SK-N-SH (cell line): ENCODE results near the gene SNX20. TPM values are rescaled to one million over a fixed set of nuclear protein-coding genes. Genes with fewer than 3 reads are reported as not detected.

Source experiments
- CTCF ChIA-PET: fragments of 300-600, 350-600 bp; formaldehyde crosslinking; extraction: SDS; loops from one replicate; lab custom pipeline; 2021; lab: Yijun Ruan, JAX
- POLR2A ChIA-PET: fragments of 350-600 bp; sonication (Branson Sonifier 250); formaldehyde crosslinking; extraction: SDS; loops from one replicate; lab custom pipeline; 2020; ENCODE audit warnings: antibody characterized with exemption, inconsistent platforms; lab: Yijun Ruan, JAX
- DNase-seq: peaks from one replicate; pipeline ENCODE4 v3.0.0; 2012
- H2AFZ ChIP-seq: fragments of 200-600 bp; sonication (generic); 2 replicates; pipeline ENCODE4 v1.8.1; 2016; ENCODE audit warnings: antibody characterized with exemption, mild to moderate bottlenecking, low read depth
- H3F3A ChIP-seq: fragments of 200-600 bp; sonication (generic); replicated peaks from 2 replicates; pipeline ENCODE3; 2016; ENCODE audit warnings: antibody characterized with exemption, mild to moderate bottlenecking; ENCODE audit not compliant: insufficient read depth
- H3K27ac ChIP-seq, 2 experiments: fragments of 200-500 bp in 1 of 2; fragments of 200-600 bp in 1 of 2; sonication (Bioruptor generic) in 1 of 2; sonication (generic), shearing (Covaris generic) in 1 of 2; 2 replicates each; pipeline versions ENCODE4 v1.5.1 to v1.6.1; 2014 to 2016; ENCODE audit warnings: low read depth in 2 of 2, inconsistent platforms in 1 of 2, low read length in 1 of 2, mild to moderate bottlenecking in 1 of 2, mixed read lengths in 1 of 2
- H3K27me3 ChIP-seq: fragments of 200-600 bp; sonication (generic), shearing (Covaris generic); 2 replicates; pipeline ENCODE4 v1.6.1; 2016; ENCODE audit warnings: mixed run types; ENCODE audit not compliant: insufficient read depth
- H3K36me3 ChIP-seq, 2 experiments: fragments of 200-500 bp in 1 of 2; fragments of 200-600 bp in 1 of 2; sonication (Bioruptor generic) in 1 of 2; sonication (generic) in 1 of 2; replicated peaks in 1 of 2; 2 replicates each; pipeline versions ENCODE3 to v1.5.1; 2014 to 2016; ENCODE audit warnings: low read length in 1 of 2, mild to moderate bottlenecking in 1 of 2; ENCODE audit not compliant: insufficient read depth in 2 of 2, control insufficient read depth in 1 of 2
- H3K4me1 ChIP-seq, 2 experiments: fragments of 200-500 bp in 1 of 2; fragments of 200-600 bp in 1 of 2; sonication (Bioruptor generic) in 1 of 2; sonication (generic), shearing (Covaris generic) in 1 of 2; 2 replicates each; pipeline versions ENCODE4 v1.5.1 to v1.6.1; 2014 to 2016; ENCODE audit warnings: low read depth in 1 of 2, low read length in 1 of 2, mixed run types in 1 of 2; ENCODE audit not compliant: insufficient read depth in 2 of 2, control insufficient read depth in 1 of 2
- H3K4me2 ChIP-seq: fragments of 200-600 bp; sonication (generic), shearing (Covaris generic); 2 replicates; pipeline ENCODE4 v1.6.1; 2017; ENCODE audit warnings: mixed run types
- H3K4me3 ChIP-seq, 2 experiments: fragments of 200-500 bp in 1 of 2; fragments of 200-600 bp in 1 of 2; sonication (Bioruptor generic) in 1 of 2; sonication (generic), shearing (Covaris generic) in 1 of 2; 2 replicates each; pipeline versions ENCODE4 v1.5.1 to v1.8.1; 2014 to 2016; ENCODE audit warnings: low read depth in 2 of 2, inconsistent platforms in 1 of 2, low read length in 1 of 2, mild to moderate bottlenecking in 1 of 2, mixed read lengths in 1 of 2, moderate library complexity in 1 of 2
- H3K79me2 ChIP-seq: fragments of 200-600 bp; sonication (generic); 2 replicates; pipeline ENCODE4 v1.8.1; 2017; ENCODE audit warnings: mild to moderate bottlenecking; ENCODE audit not compliant: insufficient read depth
- H3K9ac ChIP-seq: fragments of 200-600 bp; sonication (generic); 2 replicates; pipeline ENCODE4 v1.6.1; 2017; ENCODE audit warnings: mixed run types
- H3K9me2 ChIP-seq: fragments of 200-600 bp; sonication (generic); 2 replicates; pipeline ENCODE4 v1.6.1; 2017; ENCODE audit warnings: mixed run types
- H3K9me3 ChIP-seq: fragments of 200-600 bp; sonication (generic); 2 replicates; pipeline ENCODE4 v1.6.1; 2017; ENCODE audit warnings: mixed run types, mild to moderate bottlenecking, moderate library complexity
- H4K20me1 ChIP-seq: fragments of 200-600 bp; sonication (generic); 2 replicates; pipeline ENCODE4 v1.6.1; 2017; ENCODE audit warnings: mild to moderate bottlenecking, mixed run types; ENCODE audit not compliant: insufficient read depth
- MEF2A ChIP-seq: IDR thresholded peaks from 2 replicates; pipeline ENCODE4 v1.4.0; 2012; ENCODE audit warnings: low read depth, borderline replicate concordance
- RCOR1 ChIP-seq: fragments of 150-350 bp; IDR thresholded peaks from 2 replicates; pipeline ENCODE4 v1.6.1; 2017; ENCODE audit warnings: antibody characterized with exemption, low read length
- SMC3 ChIP-seq: IDR thresholded peaks from 2 replicates; pipeline ENCODE4 v1.6.1; 2012; ENCODE audit warnings: low read depth, low read length, improper control_type of control experiment
- TEAD4 ChIP-seq: IDR thresholded peaks from 2 replicates; pipeline ENCODE4 v1.4.0; 2012; ENCODE audit warnings: mild to moderate bottlenecking, borderline replicate concordance; ENCODE audit not compliant: insufficient read depth
- YY1 ChIP-seq: IDR thresholded peaks from 2 replicates; pipeline ENCODE4 v1.4.0; 2012; ENCODE audit warnings: low read depth, mild to moderate bottlenecking
- WGBS: methylation state at CpG from one replicate; pipeline ENCODE4 v1.1.6; 2017; ENCODE audit warnings: low lambda C conversion rate; 5-methylcytosine and 5-hydroxymethylcytosine counted together
- polyA plus RNA-seq, 3 experiments: library from polyadenylated mRNA; depleted of rRNA; stranded (reverse); fragments of >200 nt; gene quantifications; 2 replicates each; pipeline ENCODE4 v1.2.3, GENCODE V29; 2012
- TF ChIP-seq, protein P1 (sequence below): fragments of 150-350 bp; IDR thresholded peaks from 2 replicates; pipeline ENCODE4 v1.6.1; 2017; ENCODE audit warnings: antibody characterized with exemption, low read length, low read depth, borderline replicate concordance
- TF ChIP-seq, protein P2 (sequence below): fragments of 150-350 bp; IDR thresholded peaks from 2 replicates; pipeline ENCODE4 v1.6.1; 2016; ENCODE audit warnings: mild to moderate bottlenecking, low read depth, low read length
- TF ChIP-seq, protein P3 (sequence below): IDR thresholded peaks from 2 replicates; pipeline ENCODE4 v1.6.1; 2012; ENCODE audit warnings: mild to moderate bottlenecking, low read depth, low read length, moderate library complexity
- TF ChIP-seq, protein P4 (sequence below): IDR thresholded peaks from 2 replicates; pipeline ENCODE4 v1.4.0; 2012; ENCODE audit warnings: low read depth, borderline replicate concordance

The SNX20 gene
- polyA plus RNA-seq, 1 of the 3 experiments (the other 2 are of a cell fraction) = not detected

DNA sequence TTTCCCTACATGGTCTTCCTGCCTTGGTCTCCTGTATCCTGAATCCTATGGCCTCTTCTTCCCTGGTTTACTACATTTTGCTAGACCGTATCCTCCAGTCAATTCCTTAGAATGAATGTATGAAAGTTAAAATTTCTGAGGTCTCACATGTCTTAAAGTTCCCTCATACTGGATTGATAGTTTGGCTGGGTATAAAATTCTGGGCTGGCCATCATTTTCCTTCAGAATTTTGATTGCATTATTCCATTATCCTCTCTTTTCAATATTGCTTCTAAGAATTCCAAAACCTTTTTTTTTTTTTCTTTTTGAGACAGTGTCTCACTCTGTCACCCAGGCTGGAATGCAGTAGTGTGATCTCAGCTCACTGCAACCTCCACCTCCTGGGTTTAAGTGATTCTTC lies 23.1 kb upstream of the SNX20 start:
- Histone ChIP-seq H3K79me2 (no peaks in the 10 kb centered on the region), H3K9me3 (no peaks in the 10 kb centered on the region; the same call in 1 of the 2 replicates), H3K27ac (no peak overlapping the region)
- TF ChIP-seq RCOR1 (no peak), MEF2A (no peak), TEAD4 (no peak), YY1 (no peak)
- TF ChIP-seq, protein P1, sequence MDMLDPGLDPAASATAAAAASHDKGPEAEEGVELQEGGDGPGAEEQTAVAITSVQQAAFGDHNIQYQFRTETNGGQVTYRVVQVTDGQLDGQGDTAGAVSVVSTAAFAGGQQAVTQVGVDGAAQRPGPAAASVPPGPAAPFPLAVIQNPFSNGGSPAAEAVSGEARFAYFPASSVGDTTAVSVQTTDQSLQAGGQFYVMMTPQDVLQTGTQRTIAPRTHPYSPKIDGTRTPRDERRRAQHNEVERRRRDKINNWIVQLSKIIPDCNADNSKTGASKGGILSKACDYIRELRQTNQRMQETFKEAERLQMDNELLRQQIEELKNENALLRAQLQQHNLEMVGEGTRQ = no peak
- TF ChIP-seq, protein P2, sequence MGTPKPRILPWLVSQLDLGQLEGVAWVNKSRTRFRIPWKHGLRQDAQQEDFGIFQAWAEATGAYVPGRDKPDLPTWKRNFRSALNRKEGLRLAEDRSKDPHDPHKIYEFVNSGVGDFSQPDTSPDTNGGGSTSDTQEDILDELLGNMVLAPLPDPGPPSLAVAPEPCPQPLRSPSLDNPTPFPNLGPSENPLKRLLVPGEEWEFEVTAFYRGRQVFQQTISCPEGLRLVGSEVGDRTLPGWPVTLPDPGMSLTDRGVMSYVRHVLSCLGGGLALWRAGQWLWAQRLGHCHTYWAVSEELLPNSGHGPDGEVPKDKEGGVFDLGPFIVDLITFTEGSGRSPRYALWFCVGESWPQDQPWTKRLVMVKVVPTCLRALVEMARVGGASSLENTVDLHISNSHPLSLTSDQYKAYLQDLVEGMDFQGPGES = no peak
- TF ChIP-seq, all 33 proteins: peak for 0
- no peaks in the 10 kb centered on the region for H3K27me3 ChIP-seq
- H3K4me3 ChIP-seq = no peak overlapping the region
- no peak overlapping the region for H2AFZ ChIP-seq
- H3K9ac ChIP-seq = no peak overlapping the region
- no peaks in the 10 kb centered on the region for H4K20me1 ChIP-seq
- ChIA-PET POLR2A (no interaction called here), CTCF (no interaction called here)
- WGBS = 6% methylated on average over 1 of the region's 1 CpG
- no peaks in the 10 kb centered on the region for H3K9me2 ChIP-seq
- H3K4me1 ChIP-seq = peaks cover 0 to 10% of the 10 kb centered on the region in 2 experiments; a peak in 1 of 4 replicates
- no peaks in the 10 kb centered on the region for H3F3A ChIP-seq
- no peaks in the 10 kb centered on the region for H3K36me3 ChIP-seq
- no peak overlapping the region for H3K4me2 ChIP-seq
- no peak for DNase-seq

DNA sequence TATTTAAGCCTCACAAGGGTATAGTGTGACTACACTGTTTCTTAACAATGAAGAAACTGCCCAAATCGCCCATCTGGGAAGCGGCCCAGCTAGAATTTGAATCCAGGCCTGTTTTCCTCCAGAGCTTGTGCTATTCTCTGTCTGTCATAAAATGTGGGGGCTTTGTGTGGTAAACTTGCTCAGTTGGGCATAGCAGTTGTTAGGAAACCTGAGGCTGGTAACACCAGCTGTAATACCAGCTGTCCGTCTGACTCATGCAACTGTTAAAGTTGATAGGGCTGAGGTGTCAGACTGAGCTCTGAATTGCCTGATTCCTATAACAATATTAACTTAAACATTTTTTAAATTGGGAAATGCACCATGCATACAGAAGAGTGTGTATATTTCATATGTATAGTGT lies 21.6 kb upstream of the SNX20 start:
- Histone ChIP-seq H3K9me3 (no peaks in the 10 kb centered on the region; the same call in 1 of the 2 replicates), H3K9me2 (no peaks in the 10 kb centered on the region), H3K9ac (no peak overlapping the region), H3K79me2 (no peaks in the 10 kb centered on the region), H3K36me3 (no peaks in the 10 kb centered on the region), H3K4me2 (no peak overlapping the region)
- CTCF ChIA-PET = interaction anchor here (1.0 to 1.9 kb wide), 2 partner anchors 9 to 104 kb away, joined by 3 to 5 read pairs; no protein-coding TSS in a partner anchor
- TF ChIP-seq, protein P3, sequence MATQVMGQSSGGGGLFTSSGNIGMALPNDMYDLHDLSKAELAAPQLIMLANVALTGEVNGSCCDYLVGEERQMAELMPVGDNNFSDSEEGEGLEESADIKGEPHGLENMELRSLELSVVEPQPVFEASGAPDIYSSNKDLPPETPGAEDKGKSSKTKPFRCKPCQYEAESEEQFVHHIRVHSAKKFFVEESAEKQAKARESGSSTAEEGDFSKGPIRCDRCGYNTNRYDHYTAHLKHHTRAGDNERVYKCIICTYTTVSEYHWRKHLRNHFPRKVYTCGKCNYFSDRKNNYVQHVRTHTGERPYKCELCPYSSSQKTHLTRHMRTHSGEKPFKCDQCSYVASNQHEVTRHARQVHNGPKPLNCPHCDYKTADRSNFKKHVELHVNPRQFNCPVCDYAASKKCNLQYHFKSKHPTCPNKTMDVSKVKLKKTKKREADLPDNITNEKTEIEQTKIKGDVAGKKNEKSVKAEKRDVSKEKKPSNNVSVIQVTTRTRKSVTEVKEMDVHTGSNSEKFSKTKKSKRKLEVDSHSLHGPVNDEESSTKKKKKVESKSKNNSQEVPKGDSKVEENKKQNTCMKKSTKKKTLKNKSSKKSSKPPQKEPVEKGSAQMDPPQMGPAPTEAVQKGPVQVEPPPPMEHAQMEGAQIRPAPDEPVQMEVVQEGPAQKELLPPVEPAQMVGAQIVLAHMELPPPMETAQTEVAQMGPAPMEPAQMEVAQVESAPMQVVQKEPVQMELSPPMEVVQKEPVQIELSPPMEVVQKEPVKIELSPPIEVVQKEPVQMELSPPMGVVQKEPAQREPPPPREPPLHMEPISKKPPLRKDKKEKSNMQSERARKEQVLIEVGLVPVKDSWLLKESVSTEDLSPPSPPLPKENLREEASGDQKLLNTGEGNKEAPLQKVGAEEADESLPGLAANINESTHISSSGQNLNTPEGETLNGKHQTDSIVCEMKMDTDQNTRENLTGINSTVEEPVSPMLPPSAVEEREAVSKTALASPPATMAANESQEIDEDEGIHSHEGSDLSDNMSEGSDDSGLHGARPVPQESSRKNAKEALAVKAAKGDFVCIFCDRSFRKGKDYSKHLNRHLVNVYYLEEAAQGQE = no peak
- TF ChIP-seq RCOR1 (no peak), SMC3 (no peak)
- TF ChIP-seq, protein P4, sequence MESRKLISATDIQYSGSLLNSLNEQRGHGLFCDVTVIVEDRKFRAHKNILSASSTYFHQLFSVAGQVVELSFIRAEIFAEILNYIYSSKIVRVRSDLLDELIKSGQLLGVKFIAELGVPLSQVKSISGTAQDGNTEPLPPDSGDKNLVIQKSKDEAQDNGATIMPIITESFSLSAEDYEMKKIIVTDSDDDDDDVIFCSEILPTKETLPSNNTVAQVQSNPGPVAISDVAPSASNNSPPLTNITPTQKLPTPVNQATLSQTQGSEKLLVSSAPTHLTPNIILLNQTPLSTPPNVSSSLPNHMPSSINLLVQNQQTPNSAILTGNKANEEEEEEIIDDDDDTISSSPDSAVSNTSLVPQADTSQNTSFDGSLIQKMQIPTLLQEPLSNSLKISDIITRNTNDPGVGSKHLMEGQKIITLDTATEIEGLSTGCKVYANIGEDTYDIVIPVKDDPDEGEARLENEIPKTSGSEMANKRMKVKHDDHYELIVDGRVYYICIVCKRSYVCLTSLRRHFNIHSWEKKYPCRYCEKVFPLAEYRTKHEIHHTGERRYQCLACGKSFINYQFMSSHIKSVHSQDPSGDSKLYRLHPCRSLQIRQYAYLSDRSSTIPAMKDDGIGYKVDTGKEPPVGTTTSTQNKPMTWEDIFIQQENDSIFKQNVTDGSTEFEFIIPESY = no peak
- TF ChIP-seq, all 33 proteins: peak for 0
- H3K27me3 ChIP-seq = no peaks in the 10 kb centered on the region
- no peaks in the 10 kb centered on the region; a peak in 1 of 4 replicates for H3K4me1 ChIP-seq
- H4K20me1 ChIP-seq = no peaks in the 10 kb centered on the region
- no peak overlapping the region for H3K4me3 ChIP-seq
- no peak for DNase-seq
- no peak overlapping the region for H3K27ac ChIP-seq
- no peaks in the 10 kb centered on the region for H3F3A ChIP-seq
- 70% methylated on average over 3 of the region's 3 CpGs for WGBS
- no peak overlapping the region for H2AFZ ChIP-seq
- POLR2A ChIA-PET = no interaction called here
